Forelimb muscle (tissue), 1 donor: ENCODE measurements around the gene LRFN3. TPM values are rescaled to one million over a fixed set of nuclear protein-coding genes. Genes with fewer than 3 reads are reported as not detected.
"Not testable (repeated sequence)": the region's sequence is repeated elsewhere in the genome, so short reads cannot be mapped to it uniquely, and the experiment has no call there.

Experiments used
- DNase-seq: peaks from one replicate; pipeline ENCODE4 v3.0.0-alpha.2; 2013; ENCODE audit warnings: low read depth
- polyA plus RNA-seq: library from polyadenylated mRNA; unstranded; fragments of 120-200 nt; gene quantifications from one replicate; pipeline ENCODE4 v1.2.1, GENCODE V29; 2013; ENCODE audit not compliant: insufficient read length

LRFN3 gene
- polyA plus RNA-seq, 1 donor: 7.0 TPM

GRCh38 chr19:35905178-35905727 lies 30.9 kb upstream of the LRFN3 start:
- DNase-seq: no peak

DNA sequence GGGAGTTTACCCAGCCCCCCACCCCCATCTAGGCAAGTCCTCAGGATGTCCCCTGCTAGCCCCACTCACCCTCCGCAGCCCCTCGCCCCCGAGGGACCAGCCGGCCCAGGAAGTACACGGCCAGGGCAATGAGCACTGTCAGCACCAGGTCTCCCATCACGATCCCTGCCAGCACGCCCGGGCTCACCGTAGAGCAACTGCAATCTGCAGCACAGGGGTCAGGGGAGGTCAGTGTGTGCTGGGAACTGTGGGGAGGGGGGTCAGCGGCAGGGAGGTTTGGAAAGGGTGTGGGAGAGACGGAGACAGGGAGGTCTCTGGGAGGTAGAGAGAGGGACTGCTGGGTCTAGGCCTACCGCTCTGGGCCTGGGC lies 28.8 kb upstream of the LRFN3 start:
- no peak for DNase-seq

GRCh38 chr19:35908010-35908441 lies 28.1 kb upstream of the LRFN3 start, which contains the start of gene TYROBP:
TYROBP (minus strand) TSS chr19:35908295; CDS start chr19:35908228, 67 bp downstream.
- DNase-seq: no peak

GRCh38 chr19:35908973-35909683 lies 27.0 kb upstream of the LRFN3 start:
- no peak for DNase-seq

DNA sequence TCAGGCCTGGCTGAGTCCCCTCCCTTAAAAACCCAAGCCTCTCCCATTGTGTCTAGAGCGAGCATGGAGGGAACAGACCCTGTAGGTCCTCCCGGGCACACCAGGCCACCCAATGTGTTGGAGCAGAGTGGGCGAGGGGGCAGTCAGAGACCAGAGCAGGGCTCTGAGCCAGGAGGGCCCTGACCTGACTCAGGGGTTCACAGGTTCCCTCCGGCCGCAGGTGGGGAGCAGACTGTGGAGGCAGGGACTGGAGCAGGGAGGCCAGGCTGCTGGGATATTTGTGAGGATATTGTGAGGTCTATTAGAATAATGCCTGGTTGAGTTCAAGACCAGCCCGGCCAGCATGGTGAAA lies 26.5 kb upstream of the LRFN3 start:
- no peak for DNase-seq

DNA sequence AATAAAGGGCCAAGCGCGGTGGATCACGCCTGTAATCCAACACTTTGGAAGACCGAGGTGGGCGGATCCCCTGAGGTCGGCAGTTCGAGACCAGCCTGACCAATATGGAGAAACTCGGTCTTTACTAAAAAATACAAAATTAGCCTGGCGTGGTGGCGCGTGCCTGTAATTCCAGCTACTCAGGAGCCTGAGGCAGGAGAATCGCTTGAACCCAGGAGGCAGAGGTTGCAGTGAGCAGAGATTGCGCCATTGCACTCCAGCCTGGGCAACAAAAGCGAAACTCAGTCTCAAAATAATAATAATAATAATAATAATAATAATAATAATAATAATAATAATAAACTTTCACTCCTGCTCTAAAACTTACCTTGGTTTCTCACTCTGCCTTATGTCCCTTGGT lies 25.8 kb upstream of the LRFN3 start:
- not testable (repeated sequence) for DNase-seq

DNA sequence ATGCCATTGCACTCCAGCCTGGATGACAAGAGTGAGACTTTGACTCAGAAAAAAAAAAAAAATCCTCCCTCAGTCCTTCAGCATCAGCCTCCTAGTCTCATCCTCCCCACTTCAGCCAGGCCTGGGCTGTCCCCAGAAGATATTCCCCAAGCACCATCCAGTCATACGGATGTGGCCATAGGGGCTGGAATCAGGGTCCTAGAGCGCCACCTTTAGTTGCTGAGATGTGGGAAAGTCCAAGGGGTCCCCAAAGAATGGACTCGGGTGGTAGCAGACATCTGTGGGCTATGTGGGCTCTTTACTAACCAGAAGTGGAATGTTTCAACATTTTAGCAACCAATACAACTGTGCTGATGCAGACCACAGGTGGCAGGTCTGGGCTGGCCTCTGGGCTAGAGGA lies 25.0 kb upstream of the LRFN3 start:
- DNase-seq: no peak

- DNase-seq: no peak
Measured at GRCh38 chr19:35911790-35912189, 24.4 kb upstream of the LRFN3 start.

- DNase-seq: no peak
Measured at GRCh38 chr19:35913589-35913988, 22.6 kb upstream of the LRFN3 start.

DNA sequence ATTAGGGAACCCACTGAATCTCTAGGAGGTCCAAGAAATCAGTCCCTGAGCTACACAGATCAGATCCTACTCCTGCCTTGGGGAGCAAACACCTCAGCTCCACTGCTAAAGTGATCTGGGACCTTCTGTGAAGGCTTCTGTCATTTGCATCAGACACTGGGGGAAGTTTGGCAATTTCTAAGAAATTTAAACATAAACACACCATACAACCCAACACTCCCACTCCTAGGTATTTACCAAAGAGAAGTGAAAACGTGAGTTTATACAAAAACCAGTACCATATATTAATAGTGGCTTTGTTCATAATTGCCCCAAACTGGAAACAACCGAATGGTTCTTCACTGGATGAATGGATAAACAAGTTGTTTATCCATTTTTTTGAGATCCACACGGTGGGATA lies 20.7 kb upstream of the LRFN3 start:
- no peak for DNase-seq

DNA sequence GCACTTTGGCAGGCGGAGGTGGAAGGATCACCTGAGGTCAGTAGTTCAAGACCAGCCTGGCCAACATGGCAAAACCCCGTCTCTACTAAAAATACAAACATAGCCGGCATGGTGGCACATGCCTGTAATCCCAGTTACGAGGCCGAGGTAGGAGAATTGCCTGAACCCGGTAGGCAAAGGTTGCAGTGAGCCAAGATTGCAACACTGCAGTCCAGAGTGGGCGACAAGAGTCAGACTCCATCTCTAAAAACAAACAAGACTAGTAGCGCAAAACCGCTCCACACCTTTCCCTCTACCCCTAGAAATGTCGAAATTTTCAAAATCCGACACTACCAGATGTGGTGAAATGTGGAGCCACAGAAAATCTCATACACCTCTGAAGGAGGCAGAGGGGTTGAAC lies 16.9 kb upstream of the LRFN3 start:
- DNase-seq: no peak

- no peak for DNase-seq
Measured at GRCh38 chr19:35921012-35921411, 15.2 kb upstream of the LRFN3 start.

- no peak for DNase-seq
Measured at GRCh38 chr19:35925501-35925900, 10.7 kb upstream of the LRFN3 start.

DNA sequence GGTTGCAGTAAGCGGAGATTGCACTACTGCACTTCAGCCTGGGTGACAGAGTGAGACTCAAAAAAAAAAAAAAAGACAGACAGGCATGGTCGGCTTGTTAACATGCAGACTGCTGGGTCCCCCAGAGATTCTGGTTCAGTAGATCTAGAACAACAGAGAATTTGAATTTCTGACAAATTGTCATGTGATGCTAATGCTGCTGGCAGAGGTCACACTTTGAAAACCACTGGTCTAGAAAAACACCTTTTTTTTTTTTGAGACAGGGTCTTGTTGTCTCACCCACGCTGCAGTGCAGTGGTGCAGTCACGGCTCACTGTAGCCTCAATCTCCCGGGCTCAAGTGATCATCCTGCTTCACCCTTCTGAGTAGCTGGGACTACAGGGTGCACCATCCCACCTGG lies 7.7 kb upstream of the LRFN3 start:
- no peak for DNase-seq

DNA sequence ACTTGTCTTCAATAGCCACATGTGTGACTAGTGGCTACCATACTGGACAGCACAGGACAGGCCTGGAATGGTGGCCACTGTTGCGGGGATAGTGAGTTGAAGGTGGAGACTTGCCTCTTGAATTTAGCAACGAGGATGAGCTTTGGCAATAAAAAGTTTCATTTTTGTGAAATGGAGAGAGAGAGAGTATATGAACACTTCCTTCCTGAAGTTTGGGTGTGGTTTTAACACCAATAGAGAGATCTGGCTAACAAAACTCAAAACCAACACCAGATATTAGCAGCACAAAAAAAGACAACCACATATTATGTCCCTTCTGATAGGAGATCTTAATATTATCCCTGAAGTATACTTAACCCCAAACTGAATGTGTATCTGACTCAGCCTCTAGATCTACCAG lies 6.3 kb upstream of the LRFN3 start:
- no peak for DNase-seq

- peak; percentile 98 for DNase-seq
Measured at GRCh38 chr19:35931161-35931873, 4.9 kb upstream of the LRFN3 start.

GRCh38 chr19:35931874-35932202 lies 4.3 kb upstream of the LRFN3 start:
- no peak for DNase-seq

- no peak for DNase-seq
Measured at GRCh38 chr19:35932291-35932936, 3.8 kb upstream of the LRFN3 start.

DNA sequence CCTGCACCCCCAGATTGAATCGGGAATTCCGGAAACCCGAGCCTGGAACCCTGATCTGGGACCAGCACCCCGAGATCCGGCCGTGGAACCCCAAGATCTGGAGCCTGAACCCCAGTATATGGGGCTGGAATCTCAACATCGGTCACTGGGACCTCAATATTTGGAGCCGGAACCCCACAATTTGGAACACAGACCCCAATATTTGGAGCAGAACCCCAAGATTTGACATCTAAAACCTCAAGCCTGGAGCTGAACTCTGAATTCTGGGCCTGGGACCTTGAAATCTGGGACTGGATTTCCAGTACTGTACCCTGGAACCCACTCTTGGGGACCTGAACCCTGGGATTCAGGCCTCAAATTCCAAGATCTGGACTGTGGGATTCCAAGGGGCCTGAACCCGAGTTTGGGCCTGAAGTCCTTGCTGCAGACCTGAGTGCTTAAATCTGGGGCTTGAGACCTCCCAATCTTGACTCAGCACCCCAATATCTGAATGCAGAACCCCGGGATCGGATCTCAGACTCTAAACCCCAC lies 629 bp downstream of the LRFN3 start:
- no peak for DNase-seq

GRCh38 chr19:35937345-35938281 lies 1.4 kb downstream of the LRFN3 start:
- no peak for DNase-seq
